Skeletal muscle satellite cell (primary cell): Measurements from ENCODE around the gene GAS7.

Source experiments
- H3K27me3 ChIP-seq: 2 replicates; pipeline ENCODE4 v1.7.0; 2013; ENCODE audit warnings: low read length; ENCODE audit not compliant: control insufficient read depth, insufficient read depth
- H3K36me3 ChIP-seq: 2 replicates; pipeline ENCODE4 v1.7.0; 2013; ENCODE audit warnings: mild to moderate bottlenecking, control low read depth, low read length; ENCODE audit not compliant: insufficient read depth
- H3K4me1 ChIP-seq: 2 replicates; pipeline ENCODE4 v1.7.0; 2013; ENCODE audit warnings: low read length; ENCODE audit not compliant: control insufficient read depth, insufficient read depth
- H3K4me2 ChIP-seq: 2 replicates; pipeline ENCODE4 v1.7.0; 2013; ENCODE audit warnings: mild to moderate bottlenecking, low read length
- H3K4me3 ChIP-seq: 2 replicates; pipeline ENCODE4 v1.7.0; 2013; ENCODE audit warnings: low read length
- H3K9ac ChIP-seq: 2 replicates; pipeline ENCODE4 v1.7.0; 2013; ENCODE audit warnings: mild to moderate bottlenecking, low read depth, low read length, moderate library complexity
- H3K9me3 ChIP-seq: replicated peaks from 2 replicates; pipeline ENCODE4 v1.7.0; 2013; ENCODE audit warnings: mild to moderate bottlenecking, control low read depth, low read length

GAS7 gene

DNA sequence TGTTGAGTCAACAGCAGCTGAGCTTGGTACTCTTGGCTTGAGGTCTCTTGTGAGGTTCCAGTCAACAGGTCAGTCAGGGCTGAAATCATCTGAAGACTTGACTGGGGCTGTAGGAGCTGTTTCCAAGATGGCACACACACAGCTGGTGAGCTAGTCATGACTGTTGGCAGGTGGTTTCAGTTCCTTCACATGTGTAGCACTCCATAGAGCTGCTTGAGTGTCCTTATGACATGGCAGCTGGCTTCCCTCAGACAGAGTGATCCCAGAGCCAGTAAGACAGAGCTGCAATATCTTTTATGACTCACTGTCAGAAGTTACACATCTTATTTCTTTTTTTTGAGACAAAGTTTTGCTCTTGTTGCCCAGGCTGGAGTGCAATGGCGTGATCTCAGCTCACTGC is 19.5 kb upstream of the GAS7 start:
- Histone ChIP-seq H3K27me3 (no peaks in the 10 kb centered on the region), H3K4me2 (no peak overlapping the region)

DNA sequence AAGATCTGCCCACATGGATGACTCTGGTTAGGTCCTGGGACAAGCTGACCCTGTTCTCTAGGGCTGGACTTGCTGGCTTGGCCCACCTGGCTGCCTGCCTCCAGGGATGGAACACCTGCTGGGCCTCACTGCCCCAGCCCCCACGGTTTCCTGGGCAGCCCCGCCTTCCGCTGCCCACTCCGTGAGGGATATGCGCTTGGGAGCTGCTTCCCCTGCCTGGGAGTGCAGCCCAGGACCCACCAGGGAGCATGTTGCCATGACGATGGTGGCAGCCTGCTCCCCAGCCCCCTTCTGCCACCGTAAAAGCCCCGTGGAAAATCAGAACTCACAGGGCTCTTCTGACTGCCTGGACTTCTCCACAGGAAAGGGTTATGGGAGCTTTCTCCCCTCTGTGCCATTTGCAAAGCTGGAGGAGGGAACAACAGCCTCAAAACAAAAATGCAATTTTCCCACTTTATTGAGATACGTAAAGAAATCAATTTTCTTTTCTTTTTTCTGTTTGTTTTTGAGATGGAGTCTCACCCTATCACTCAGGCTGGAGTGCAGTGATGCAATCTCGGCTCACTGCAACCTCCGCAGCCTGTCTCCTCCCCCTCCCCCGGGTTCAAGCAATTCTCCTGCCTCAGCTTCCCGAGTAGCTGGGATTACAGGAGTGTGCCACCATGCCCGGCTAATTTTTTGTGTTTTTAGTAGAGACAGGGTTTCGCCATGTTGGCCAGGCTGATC is 18.0 kb upstream of the GAS7 start:
- H3K27me3 ChIP-seq: no peaks in the 10 kb centered on the region
- H3K9ac ChIP-seq: no peak overlapping the region
- no peaks in the 10 kb centered on the region for H3K9me3 ChIP-seq
- no peak overlapping the region for H3K4me3 ChIP-seq
- H3K36me3 ChIP-seq: no peaks in the 10 kb centered on the region
- H3K4me1 ChIP-seq: no peaks in the 10 kb centered on the region
- no peak overlapping the region for H3K4me2 ChIP-seq

More for the DNA sequence above, 19.5 kb upstream of the GAS7 start:
- Histone ChIP-seq H3K9ac (no peak overlapping the region), H3K9me3 (no peaks in the 10 kb centered on the region), H3K4me3 (no peak overlapping the region), H3K4me1 (no peaks in the 10 kb centered on the region), H3K36me3 (no peaks in the 10 kb centered on the region)

DNA sequence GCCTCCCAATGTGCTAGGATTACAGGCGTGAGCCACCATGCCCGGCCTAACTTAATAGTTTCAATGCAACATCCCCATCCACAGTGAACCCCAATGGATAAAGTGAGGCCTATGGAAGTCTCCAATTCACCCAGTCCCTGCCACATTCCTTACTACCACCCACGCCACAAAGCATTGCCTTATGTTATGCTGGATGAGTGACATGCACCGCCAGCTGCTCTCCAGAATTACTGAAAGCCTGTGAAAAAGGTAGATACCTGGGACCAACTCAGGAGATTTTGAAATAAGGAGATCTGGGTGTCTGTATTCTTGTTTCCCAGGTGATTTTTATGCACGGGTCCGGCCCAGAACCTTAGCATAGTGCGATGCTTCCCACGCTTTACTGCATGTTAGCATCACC is 16.9 kb upstream of the GAS7 start:
- Histone ChIP-seq H3K36me3 (no peaks in the 10 kb centered on the region), H3K9me3 (no peaks in the 10 kb centered on the region), H3K4me1 (no peaks in the 10 kb centered on the region), H3K9ac (no peak overlapping the region), H3K4me2 (no peak overlapping the region), H3K4me3 (no peak overlapping the region), H3K27me3 (no peaks in the 10 kb centered on the region)

DNA sequence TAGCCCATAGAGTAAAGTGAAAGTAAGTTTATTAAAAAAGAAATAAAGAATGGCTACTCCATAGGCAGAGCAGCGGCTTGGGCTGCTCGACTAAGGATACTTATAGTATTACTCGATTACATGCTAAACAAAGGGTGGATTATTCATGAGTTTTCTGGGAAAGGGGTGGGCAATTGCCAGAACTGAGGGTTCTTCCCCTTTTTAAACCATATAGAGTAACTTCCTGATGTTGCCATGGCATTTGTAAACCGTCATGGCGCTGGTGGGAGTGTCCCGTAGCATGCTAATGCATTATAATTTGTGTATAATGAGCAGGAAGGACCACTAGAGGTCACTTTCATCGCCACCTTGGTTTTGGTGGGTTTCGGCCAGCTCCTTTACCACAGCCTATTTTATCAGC is 13.3 kb upstream of the GAS7 start:
- no peak overlapping the region for H3K4me2 ChIP-seq
- no peaks in the 10 kb centered on the region for H3K4me1 ChIP-seq
- H3K9ac ChIP-seq: no peak overlapping the region
- H3K9me3 ChIP-seq: no peaks in the 10 kb centered on the region
- H3K4me3 ChIP-seq: no peak overlapping the region
- H3K27me3 ChIP-seq: no peaks in the 10 kb centered on the region
- H3K36me3 ChIP-seq: no peaks in the 10 kb centered on the region

DNA sequence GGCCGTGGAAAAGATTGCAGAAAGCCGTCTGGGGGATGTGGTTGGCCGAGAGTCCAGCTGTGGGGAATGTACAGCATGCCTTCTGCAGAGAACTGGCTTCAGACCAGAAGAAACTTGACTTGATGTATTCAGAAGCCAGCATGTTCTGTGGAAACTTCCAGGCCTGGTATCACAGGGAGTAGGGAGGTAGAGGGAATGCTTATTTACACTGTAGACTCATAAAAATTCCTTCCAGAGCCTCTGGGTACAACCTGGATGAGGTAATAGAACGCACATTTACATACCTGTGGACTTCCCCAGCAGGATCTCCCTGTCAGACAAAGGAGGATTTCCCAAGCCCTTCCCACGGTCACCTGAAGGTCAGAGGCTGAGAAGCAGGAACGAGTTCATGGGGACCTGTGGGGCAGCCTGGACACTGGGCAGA is 11.8 kb upstream of the GAS7 start:
- Histone ChIP-seq H3K4me1 (no peaks in the 10 kb centered on the region), H3K9me3 (no peaks in the 10 kb centered on the region), H3K27me3 (no peaks in the 10 kb centered on the region), H3K9ac (no peak overlapping the region), H3K36me3 (no peaks in the 10 kb centered on the region), H3K4me3 (no peak overlapping the region), H3K4me2 (no peak overlapping the region)

DNA sequence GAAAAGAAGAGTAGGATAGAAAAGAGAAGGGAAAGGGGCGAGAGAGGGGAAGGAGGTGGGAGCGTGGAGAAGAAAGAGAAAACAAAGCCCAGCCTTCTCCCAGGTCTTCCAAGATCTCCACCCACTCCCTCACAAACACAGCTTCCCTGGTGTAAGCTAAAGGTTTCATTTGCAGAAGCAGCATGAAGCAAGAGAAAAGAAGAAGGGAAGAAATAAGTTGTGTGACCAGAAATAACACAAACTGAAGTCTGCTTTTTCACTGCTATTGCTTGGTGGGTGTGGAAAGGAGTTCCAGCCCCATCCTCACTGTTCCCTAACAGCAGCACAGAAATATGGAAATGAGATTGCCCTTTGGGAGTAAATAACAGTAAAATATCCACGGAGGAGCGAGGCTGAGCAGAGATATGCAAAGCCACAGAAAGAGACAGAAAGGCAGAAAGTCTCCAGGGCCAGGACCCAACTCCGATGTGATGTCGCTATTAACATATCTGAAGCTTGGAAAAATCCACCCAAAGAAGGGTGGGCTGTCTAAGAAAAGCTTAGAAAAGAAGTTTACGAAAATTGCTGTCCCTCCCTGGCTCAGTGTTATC is 10.3 kb upstream of the GAS7 start:
- Histone ChIP-seq H3K4me3 (no peak overlapping the region), H3K9ac (no peak overlapping the region), H3K4me1 (no peaks in the 10 kb centered on the region)

DNA sequence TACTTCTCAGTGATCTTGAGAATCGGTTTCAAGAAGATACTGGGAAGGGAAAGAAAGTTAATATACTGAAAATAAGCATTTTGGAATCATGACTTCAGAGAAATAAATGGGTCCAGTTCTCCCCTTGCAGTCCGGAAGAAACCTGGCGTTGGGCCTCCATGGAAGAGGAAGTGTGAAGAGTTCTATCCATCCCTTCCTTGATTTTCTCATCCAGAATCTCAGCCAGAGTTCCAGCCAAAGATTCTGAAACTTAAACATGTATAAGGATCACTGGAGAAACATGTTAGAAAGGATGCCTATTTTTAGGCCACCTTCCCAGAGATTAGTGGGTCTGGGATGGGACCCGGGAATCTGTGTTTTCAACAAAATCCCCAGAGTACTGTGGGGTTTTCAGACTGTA is 8.7 kb upstream of the GAS7 start:
- no peaks in the 10 kb centered on the region for H3K27me3 ChIP-seq
- H3K9ac ChIP-seq: no peak overlapping the region
- H3K36me3 ChIP-seq: no peaks in the 10 kb centered on the region
- peaks cover 6% of the 10 kb centered on the region for H3K9me3 ChIP-seq
- no peak overlapping the region for H3K4me2 ChIP-seq
- no peak overlapping the region for H3K4me3 ChIP-seq
- H3K4me1 ChIP-seq: no peaks in the 10 kb centered on the region

More for the DNA sequence above, 10.3 kb upstream of the GAS7 start:
- no peak overlapping the region for H3K4me2 ChIP-seq
- H3K9me3 ChIP-seq: peaks cover 6% of the 10 kb centered on the region
- no peaks in the 10 kb centered on the region for H3K27me3 ChIP-seq
- H3K36me3 ChIP-seq: no peaks in the 10 kb centered on the region

DNA sequence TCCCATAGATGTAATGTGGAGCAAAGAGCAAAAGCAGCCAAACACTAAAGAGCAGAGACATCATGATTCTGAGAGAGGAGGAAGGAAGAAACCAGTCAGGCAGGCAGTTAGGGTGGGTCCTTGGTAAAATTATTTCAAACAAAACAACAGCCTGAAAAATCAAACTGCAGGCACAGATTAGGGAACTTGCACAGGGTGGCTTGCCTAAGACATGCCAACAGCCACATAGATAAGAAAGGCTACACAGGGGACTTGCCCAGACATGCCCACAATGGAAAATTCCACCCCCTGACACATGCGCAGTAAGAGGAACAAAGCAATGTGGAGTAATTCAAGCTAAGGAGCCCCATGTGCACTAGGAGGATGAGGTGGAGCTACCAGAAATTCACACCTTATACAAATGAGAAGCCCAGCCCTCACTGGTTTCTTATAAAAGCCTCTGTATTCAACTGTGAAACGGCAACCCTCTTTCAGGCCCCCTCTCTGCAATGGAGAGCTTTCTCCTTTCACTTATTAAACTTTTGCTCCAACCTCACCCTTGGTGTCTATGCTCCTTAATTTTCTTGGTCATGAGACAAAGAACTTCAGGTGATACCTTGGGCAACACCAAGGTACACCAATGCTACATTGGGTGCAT is 7.3 kb upstream of the GAS7 start:
- H3K4me3 ChIP-seq: no peak overlapping the region
- no peaks in the 10 kb centered on the region for H3K36me3 ChIP-seq
- no peaks in the 10 kb centered on the region for H3K27me3 ChIP-seq
- H3K9ac ChIP-seq: no peak overlapping the region
- H3K4me1 ChIP-seq: no peaks in the 10 kb centered on the region
- no peak overlapping the region for H3K4me2 ChIP-seq
- H3K9me3 ChIP-seq: peaks cover 6% of the 10 kb centered on the region

DNA sequence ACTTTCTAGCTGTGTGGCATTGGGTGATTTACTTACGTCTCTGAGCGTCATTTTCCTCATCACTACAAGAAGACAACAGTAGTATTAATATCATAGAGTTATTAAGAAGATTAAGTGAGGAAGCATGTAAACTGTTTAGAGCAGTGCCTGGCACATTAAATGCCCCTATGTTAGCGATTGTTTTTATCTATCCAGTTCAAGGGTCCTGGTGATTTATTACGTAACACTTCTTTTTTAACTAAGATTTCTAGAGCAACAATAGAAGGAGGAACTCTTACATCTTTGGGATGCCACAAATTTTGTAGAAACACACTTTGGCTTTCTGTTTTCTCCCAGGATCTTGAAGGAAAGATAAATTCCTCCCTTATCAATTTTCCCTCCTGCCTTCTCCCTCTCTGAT is 3.3 kb upstream of the GAS7 start:
- Histone ChIP-seq H3K4me1 (peaks cover 5% of the 10 kb centered on the region), H3K9ac (no peak overlapping the region), H3K27me3 (peaks cover 28% of the 10 kb centered on the region), H3K4me2 (no peak overlapping the region), H3K9me3 (peaks cover 6% of the 10 kb centered on the region), H3K36me3 (no peaks in the 10 kb centered on the region), H3K4me3 (no peak overlapping the region)

DNA sequence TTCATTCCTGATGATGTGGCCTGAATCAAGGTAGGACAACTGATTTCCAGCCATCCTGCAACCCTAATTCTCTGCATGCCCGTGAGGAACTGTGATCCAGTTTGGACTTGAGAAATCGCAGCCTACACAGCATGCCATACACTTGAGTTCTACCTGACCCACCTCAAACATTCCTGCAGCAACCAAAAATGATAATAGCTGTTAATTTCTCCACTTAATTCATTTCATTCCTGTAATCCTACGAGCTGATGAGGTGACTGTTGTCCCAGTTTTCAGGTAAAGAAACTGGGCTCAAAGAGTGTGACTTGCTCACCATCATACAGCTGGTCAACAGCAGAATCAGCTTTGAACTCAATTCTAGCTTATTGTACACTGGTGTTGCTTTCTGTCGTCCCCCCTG is 2.2 kb upstream of the GAS7 start:
- Histone ChIP-seq H3K27me3 (peaks cover 28% of the 10 kb centered on the region), H3K36me3 (no peaks in the 10 kb centered on the region), H3K4me1 (peaks cover 5% of the 10 kb centered on the region), H3K4me2 (no peak overlapping the region), H3K9ac (no peak overlapping the region), H3K9me3 (peaks cover 6% of the 10 kb centered on the region), H3K4me3 (no peak overlapping the region)

DNA sequence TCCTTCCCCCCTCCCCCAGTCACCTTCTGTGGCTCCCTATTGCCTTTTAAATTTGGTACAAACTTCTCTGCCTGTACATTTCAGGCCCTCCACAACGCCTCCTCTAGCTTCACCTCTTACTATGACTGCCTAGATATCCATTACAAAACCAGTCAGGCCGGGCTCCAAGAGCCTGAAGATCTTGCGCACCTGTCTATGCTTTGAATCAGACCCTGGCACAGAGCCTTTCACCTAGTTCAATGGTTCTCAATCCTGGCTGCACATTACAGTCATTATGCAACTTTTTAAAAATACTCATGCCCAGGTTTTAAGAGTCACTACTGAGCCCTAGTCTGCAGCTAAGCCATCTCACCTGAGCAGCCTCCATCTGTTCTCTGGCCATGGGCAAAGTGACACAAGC is 1.6 kb upstream of the GAS7 start:
- Histone ChIP-seq H3K9ac (no peak overlapping the region), H3K4me2 (no peak overlapping the region), H3K4me1 (peaks cover 5% of the 10 kb centered on the region), H3K4me3 (no peak overlapping the region), H3K36me3 (no peaks in the 10 kb centered on the region), H3K27me3 (peaks cover 28% of the 10 kb centered on the region), H3K9me3 (peaks cover 6% of the 10 kb centered on the region)
